Measurements from ENCODE around the gene SLC31A1. TPM values are rescaled to one million over a fixed set of nuclear protein-coding genes. Genes with fewer than 3 reads are reported as not detected.

Gene SLC31A1
- total and polyA plus RNA-seq, 2 of the 13 experiments (the other 11 are each of a cell fraction or from before 2014, with no cell fraction given): 62.9 to 70.0 TPM

- TF ChIP-seq ZNF281 (CRISPR knock-in tag; IDR thresholded peaks at IDR 0.05; ENCODE audit: borderline replicate concordance) (no peak; the same call in 1 of the 2 replicates), ZNF331 (CRISPR knock-in tag; IDR thresholded peaks at IDR 0.05) (peak; percentile 44; the same call in 1 of the 2 replicates), ZNF772 (CRISPR knock-in tag; IDR thresholded peaks at IDR 0.05) (peak; percentile 48; the same call in 1 of the 2 replicates), ZIK1 (CRISPR knock-in tag; IDR thresholded peaks at IDR 0.05; ENCODE audit: borderline replicate concordance, low read depth) (0 out of 2 replicates have a peak, but pooled peaks have one; percentile 39), EZH2 (conservative IDR thresholded peaks at IDR 0.05; ENCODE audit: low read depth, low read length) (no peak), BRD4 (CRISPR knock-in tag; IDR thresholded peaks at IDR 0.05) (no peak), SIX1 (CRISPR knock-in tag; IDR thresholded peaks at IDR 0.05; ENCODE audit: borderline replicate concordance) (peak; percentile 39; the same call in 1 of the 2 replicates), ATF1 (CRISPR knock-in tag; IDR thresholded peaks at IDR 0.05) (peak; percentile 98), KMT2A (CRISPR knock-in tag; IDR thresholded peaks at IDR 0.05) (peak; percentile 95), ZNF256 (CRISPR knock-in tag; conservative IDR thresholded peaks at IDR 0.05) (no peak; the same call in 1 of the 2 replicates), TP53 (CRISPR knock-in tag; conservative IDR thresholded peaks at IDR 0.05) (no peak), ZNF784 (CRISPR knock-in tag; IDR thresholded peaks at IDR 0.05; ENCODE audit: borderline replicate concordance) (no peak), CREB3 (CRISPR knock-in tag; IDR thresholded peaks at IDR 0.05) (no peak), HNF4A (CRISPR knock-in tag; IDR thresholded peaks at IDR 0.05) (no peak)
- TF ChIP-seq, protein P1, sequence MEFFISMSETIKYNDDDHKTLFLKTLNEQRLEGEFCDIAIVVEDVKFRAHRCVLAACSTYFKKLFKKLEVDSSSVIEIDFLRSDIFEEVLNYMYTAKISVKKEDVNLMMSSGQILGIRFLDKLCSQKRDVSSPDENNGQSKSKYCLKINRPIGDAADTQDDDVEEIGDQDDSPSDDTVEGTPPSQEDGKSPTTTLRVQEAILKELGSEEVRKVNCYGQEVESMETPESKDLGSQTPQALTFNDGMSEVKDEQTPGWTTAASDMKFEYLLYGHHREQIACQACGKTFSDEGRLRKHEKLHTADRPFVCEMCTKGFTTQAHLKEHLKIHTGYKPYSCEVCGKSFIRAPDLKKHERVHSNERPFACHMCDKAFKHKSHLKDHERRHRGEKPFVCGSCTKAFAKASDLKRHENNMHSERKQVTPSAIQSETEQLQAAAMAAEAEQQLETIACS (CRISPR knock-in tag; IDR thresholded peaks at IDR 0.05): 0 out of 2 replicates have a peak, but pooled peaks have one; percentile 29
- TF ChIP-seq, protein P2, sequence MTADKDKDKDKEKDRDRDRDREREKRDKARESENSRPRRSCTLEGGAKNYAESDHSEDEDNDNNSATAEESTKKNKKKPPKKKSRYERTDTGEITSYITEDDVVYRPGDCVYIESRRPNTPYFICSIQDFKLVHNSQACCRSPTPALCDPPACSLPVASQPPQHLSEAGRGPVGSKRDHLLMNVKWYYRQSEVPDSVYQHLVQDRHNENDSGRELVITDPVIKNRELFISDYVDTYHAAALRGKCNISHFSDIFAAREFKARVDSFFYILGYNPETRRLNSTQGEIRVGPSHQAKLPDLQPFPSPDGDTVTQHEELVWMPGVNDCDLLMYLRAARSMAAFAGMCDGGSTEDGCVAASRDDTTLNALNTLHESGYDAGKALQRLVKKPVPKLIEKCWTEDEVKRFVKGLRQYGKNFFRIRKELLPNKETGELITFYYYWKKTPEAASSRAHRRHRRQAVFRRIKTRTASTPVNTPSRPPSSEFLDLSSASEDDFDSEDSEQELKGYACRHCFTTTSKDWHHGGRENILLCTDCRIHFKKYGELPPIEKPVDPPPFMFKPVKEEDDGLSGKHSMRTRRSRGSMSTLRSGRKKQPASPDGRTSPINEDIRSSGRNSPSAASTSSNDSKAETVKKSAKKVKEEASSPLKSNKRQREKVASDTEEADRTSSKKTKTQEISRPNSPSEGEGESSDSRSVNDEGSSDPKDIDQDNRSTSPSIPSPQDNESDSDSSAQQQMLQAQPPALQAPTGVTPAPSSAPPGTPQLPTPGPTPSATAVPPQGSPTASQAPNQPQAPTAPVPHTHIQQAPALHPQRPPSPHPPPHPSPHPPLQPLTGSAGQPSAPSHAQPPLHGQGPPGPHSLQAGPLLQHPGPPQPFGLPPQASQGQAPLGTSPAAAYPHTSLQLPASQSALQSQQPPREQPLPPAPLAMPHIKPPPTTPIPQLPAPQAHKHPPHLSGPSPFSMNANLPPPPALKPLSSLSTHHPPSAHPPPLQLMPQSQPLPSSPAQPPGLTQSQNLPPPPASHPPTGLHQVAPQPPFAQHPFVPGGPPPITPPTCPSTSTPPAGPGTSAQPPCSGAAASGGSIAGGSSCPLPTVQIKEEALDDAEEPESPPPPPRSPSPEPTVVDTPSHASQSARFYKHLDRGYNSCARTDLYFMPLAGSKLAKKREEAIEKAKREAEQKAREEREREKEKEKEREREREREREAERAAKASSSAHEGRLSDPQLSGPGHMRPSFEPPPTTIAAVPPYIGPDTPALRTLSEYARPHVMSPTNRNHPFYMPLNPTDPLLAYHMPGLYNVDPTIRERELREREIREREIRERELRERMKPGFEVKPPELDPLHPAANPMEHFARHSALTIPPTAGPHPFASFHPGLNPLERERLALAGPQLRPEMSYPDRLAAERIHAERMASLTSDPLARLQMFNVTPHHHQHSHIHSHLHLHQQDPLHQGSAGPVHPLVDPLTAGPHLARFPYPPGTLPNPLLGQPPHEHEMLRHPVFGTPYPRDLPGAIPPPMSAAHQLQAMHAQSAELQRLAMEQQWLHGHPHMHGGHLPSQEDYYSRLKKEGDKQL (CRISPR knock-in tag; IDR thresholded peaks at IDR 0.05; ENCODE audit: low read depth): no peak
Measured at GRCh38 chr9:113275157-113276131, 54.1 kb downstream of the SLC31A1 start, which contains the start of the genes CDC26 and PRPF4 (continued).

All from HepG2 (cell line).